Activated CD4-positive, alpha-beta memory T cell treated with anti-CD3 and anti-CD28 coated beads for 36 hours (primary cell): ENCODE measurements around the gene TMEM184C. TPM values are rescaled to one million over a fixed set of nuclear protein-coding genes. Genes with fewer than 3 reads are reported as not detected.
A peak's percentile ranks its signal among the peaks of the same experiment; 100 is the strongest.

Experiments used
- CTCF ChIA-PET: fragments of 350-600 bp; sonication (Branson Sonifier 250); formaldehyde crosslinking; loops from one replicate; lab custom pipeline; 2021; ENCODE audit warnings: antibody characterized with exemption, inconsistent platforms; lab: Charles Lee
- POLR2A ChIA-PET: fragments of 350-600 bp; sonication (Branson Sonifier 250); formaldehyde crosslinking; loops from one replicate; lab custom pipeline; 2021; ENCODE audit warnings: antibody characterized with exemption; lab: Charles Lee
- DNase-seq: peaks from one replicate; pipeline ENCODE4 v3.0.0-alpha.2; 2020
- H3K27ac Mint-ChIP-seq: one replicate; pipeline ENCODE4 v1.8.0; 2021; ENCODE audit warnings: mixed read lengths
- H3K27me3 Mint-ChIP-seq: one replicate; pipeline ENCODE4 v1.8.0; 2021; ENCODE audit warnings: mixed read lengths
- H3K36me3 Mint-ChIP-seq: one replicate; pipeline ENCODE4 v1.8.0; 2021; ENCODE audit warnings: mixed read lengths
- H3K4me1 Mint-ChIP-seq: one replicate; pipeline ENCODE4 v1.8.0; 2021; ENCODE audit warnings: low read depth, mixed read lengths
- H3K4me3 Mint-ChIP-seq: one replicate; pipeline ENCODE4 v1.8.0; 2021; ENCODE audit warnings: mild to moderate bottlenecking, mixed read lengths
- H3K9me3 Mint-ChIP-seq: one replicate; pipeline ENCODE4 v1.8.0; 2021; ENCODE audit warnings: mixed read lengths
- intact Hi-C: fragments of 100-400 bp; cut with micrococcal nuclease; formaldehyde crosslinking; loops from one replicate; pipeline ENCODE4 v1.15.1; 2023
- total RNA-seq, 2 experiments: library from RNA; stranded (reverse); gene quantifications; one replicate each; pipeline ENCODE4 v1.2.3, GENCODE V29; 2021

Gene TMEM184C
- total RNA-seq, 2 experiments from 2014 or later = 15.5 to 15.7 TPM

- no peak overlapping the region for H3K4me3 Mint-ChIP-seq
- POLR2A ChIA-PET = no interaction called here
- CTCF ChIA-PET = interaction anchor here (1.2 to 4.4 kb wide), 3 partner anchors 67 to 279 kb away, joined by 4 to 24 read pairs (median 4); no protein-coding TSS in a partner anchor
- H3K27me3 Mint-ChIP-seq = peaks cover 14% of the 10 kb centered on the region
- no peak overlapping the region for H3K27ac Mint-ChIP-seq
- no peak for DNase-seq
- no peaks in the 10 kb centered on the region for H3K36me3 Mint-ChIP-seq
- intact Hi-C loops = no loop called here
- no peaks in the 10 kb centered on the region for H3K4me1 Mint-ChIP-seq
- H3K9me3 Mint-ChIP-seq = peaks cover 8% of the 10 kb centered on the region
Measured at GRCh38 chr4:147586637-147587036, 30.6 kb upstream of the TMEM184C start.

GRCh38 chr4:147587041-147587440 lies 30.2 kb upstream of the TMEM184C start:
- ChIA-PET POLR2A (no interaction called here), CTCF (interaction anchor here (1.2 to 4.4 kb wide), 3 partner anchors 68 to 279 kb away, joined by 4 to 24 read pairs (median 4); no protein-coding TSS in a partner anchor)
- Mint-ChIP-seq H3K9me3 (peaks cover 8% of the 10 kb centered on the region), H3K27ac (no peak overlapping the region), H3K4me3 (no peak overlapping the region), H3K36me3 (no peaks in the 10 kb centered on the region), H3K27me3 (peaks cover 11% of the 10 kb centered on the region), H3K4me1 (no peaks in the 10 kb centered on the region)
- DNase-seq = no peak
- intact Hi-C loops = no loop called here

GRCh38 chr4:147589586-147589985 lies 27.6 kb upstream of the TMEM184C start:
- ChIA-PET CTCF (interaction anchor here (0.7 to 4.4 kb wide), 18 partner anchors 9 to 429 kb away, joined by 3 to 59 read pairs (median 4); partner anchors contain the start of gene TMEM184C), POLR2A (no interaction called here)
- Mint-ChIP-seq H3K27me3 (peaks cover 8% of the 10 kb centered on the region), H3K4me1 (peaks cover 2% of the 10 kb centered on the region), H3K4me3 (no peak overlapping the region), H3K36me3 (no peaks in the 10 kb centered on the region), H3K9me3 (peaks cover 6% of the 10 kb centered on the region), H3K27ac (no peak overlapping the region)
- intact Hi-C loops = no loop called here
- no peak for DNase-seq

- H3K27ac Mint-ChIP-seq = no peak overlapping the region
- peak; percentile 60 for DNase-seq
- ChIA-PET POLR2A (no interaction called here), CTCF (interaction anchor here (0.7 to 4.4 kb wide), 18 partner anchors 8 to 430 kb away, joined by 3 to 59 read pairs (median 4); partner anchors contain the start of gene TMEM184C)
- H3K27me3 Mint-ChIP-seq = peaks cover 5% of the 10 kb centered on the region
- intact Hi-C loops = loop anchor here (1.0 to 5.0 kb wide), 4 partner anchors 72 to 1248 kb away; no protein-coding TSS in a partner anchor
- H3K4me1 Mint-ChIP-seq = peaks cover 2% of the 10 kb centered on the region
- H3K9me3 Mint-ChIP-seq = peaks cover under 1% of the 10 kb centered on the region
- H3K36me3 Mint-ChIP-seq = no peaks in the 10 kb centered on the region
- H3K4me3 Mint-ChIP-seq = no peak overlapping the region
Measured at GRCh38 chr4:147590249-147590920, 26.8 kb upstream of the TMEM184C start.

- Mint-ChIP-seq H3K27me3 (peaks cover 2% of the 10 kb centered on the region), H3K9me3 (no peaks in the 10 kb centered on the region), H3K36me3 (no peaks in the 10 kb centered on the region), H3K27ac (no peak overlapping the region), H3K4me1 (peaks cover 2% of the 10 kb centered on the region), H3K4me3 (no peak overlapping the region)
- ChIA-PET CTCF (interaction anchor here (1.1 to 3.2 kb wide), 6 partner anchors 72 to 430 kb away, joined by 3 to 59 read pairs (median 12); no protein-coding TSS in a partner anchor), POLR2A (no interaction called here)
- DNase-seq = no peak
- intact Hi-C loops = loop anchor here (5.0 kb wide), 2 partner anchors 574 to 1249 kb away; no protein-coding TSS in a partner anchor
Measured at GRCh38 chr4:147591106-147591505, 26.1 kb upstream of the TMEM184C start.

GRCh38 chr4:147594107-147594506 lies 23.1 kb upstream of the TMEM184C start:
- H3K4me3 Mint-ChIP-seq = no peak overlapping the region
- ChIA-PET CTCF (interaction anchor here (1.3 to 1.8 kb wide), 2 partner anchors 75 to 273 kb away, joined by 4 to 6 read pairs; no protein-coding TSS in a partner anchor), POLR2A (no interaction called here)
- peaks cover 2% of the 10 kb centered on the region for H3K4me1 Mint-ChIP-seq
- H3K27me3 Mint-ChIP-seq = no peaks in the 10 kb centered on the region
- H3K9me3 Mint-ChIP-seq = no peaks in the 10 kb centered on the region
- intact Hi-C loops = loop anchor here (5.0 kb wide), 2 partner anchors 577 to 1252 kb away; no protein-coding TSS in a partner anchor
- H3K36me3 Mint-ChIP-seq = no peaks in the 10 kb centered on the region
- H3K27ac Mint-ChIP-seq = no peak overlapping the region
- DNase-seq = peak; percentile 15

GRCh38 chr4:147594578-147594977 lies 22.6 kb upstream of the TMEM184C start:
- H3K4me3 Mint-ChIP-seq = no peak overlapping the region
- no peaks in the 10 kb centered on the region for H3K36me3 Mint-ChIP-seq
- intact Hi-C loops = loop anchor here (5.0 kb wide), 2 partner anchors 577 to 1252 kb away; no protein-coding TSS in a partner anchor
- H3K27me3 Mint-ChIP-seq = no peaks in the 10 kb centered on the region
- ChIA-PET POLR2A (no interaction called here), CTCF (interaction anchor here (0.8 to 6.3 kb wide), 4 partner anchors 76 to 272 kb away, joined by 3 to 34 read pairs (median 5); no protein-coding TSS in a partner anchor)
- no peaks in the 10 kb centered on the region for H3K9me3 Mint-ChIP-seq
- no peak overlapping the region for H3K27ac Mint-ChIP-seq
- peaks cover 2% of the 10 kb centered on the region for H3K4me1 Mint-ChIP-seq
- no peak for DNase-seq

- H3K36me3 Mint-ChIP-seq = no peaks in the 10 kb centered on the region
- peaks cover 2% of the 10 kb centered on the region for H3K4me1 Mint-ChIP-seq
- H3K27me3 Mint-ChIP-seq = no peaks in the 10 kb centered on the region
- no peak for DNase-seq
- H3K9me3 Mint-ChIP-seq = no peaks in the 10 kb centered on the region
- POLR2A ChIA-PET = no interaction called here
- H3K4me3 Mint-ChIP-seq = no peak overlapping the region
- CTCF ChIA-PET = interaction anchor here (1.7 to 6.3 kb wide), 2 partner anchors 20 to 270 kb away, joined by 4 to 34 read pairs; partner anchors contain the start of gene TMEM184C
- intact Hi-C loops = loop anchor here (1.0 kb wide), 1 partner anchor 270 kb away; no protein-coding TSS in a partner anchor
- no peak overlapping the region for H3K27ac Mint-ChIP-seq
Measured at GRCh38 chr4:147596377-147596776, 20.8 kb upstream of the TMEM184C start.

GRCh38 chr4:147596981-147597380 lies 20.2 kb upstream of the TMEM184C start:
- Mint-ChIP-seq H3K27ac (no peak overlapping the region), H3K9me3 (no peaks in the 10 kb centered on the region), H3K27me3 (no peaks in the 10 kb centered on the region), H3K4me3 (no peak overlapping the region), H3K4me1 (peaks cover 2% of the 10 kb centered on the region), H3K36me3 (no peaks in the 10 kb centered on the region)
- intact Hi-C loops = loop anchor here (1.0 kb wide), 1 partner anchor 269 kb away; no protein-coding TSS in a partner anchor
- ChIA-PET POLR2A (no interaction called here), CTCF (interaction anchor here (1.4 to 6.3 kb wide), 3 partner anchors 20 to 273 kb away, joined by 3 to 34 read pairs (median 4); partner anchors contain the start of gene TMEM184C)
- DNase-seq = no peak

GRCh38 chr4:147597561-147597960 lies 19.6 kb upstream of the TMEM184C start:
- H3K4me3 Mint-ChIP-seq = no peak overlapping the region
- intact Hi-C loops = no loop called here
- POLR2A ChIA-PET = no interaction called here

GRCh38 chr4:147599206-147599605 lies 18.0 kb upstream of the TMEM184C start:
- H3K27me3 Mint-ChIP-seq = no peaks in the 10 kb centered on the region
- H3K27ac Mint-ChIP-seq = no peak overlapping the region
- H3K4me3 Mint-ChIP-seq = no peak overlapping the region
- DNase-seq = no peak
- no peaks in the 10 kb centered on the region for H3K9me3 Mint-ChIP-seq
- no peaks in the 10 kb centered on the region for H3K36me3 Mint-ChIP-seq
- POLR2A ChIA-PET = no interaction called here
- intact Hi-C loops = no loop called here
- peaks cover 2% of the 10 kb centered on the region for H3K4me1 Mint-ChIP-seq
- CTCF ChIA-PET = interaction anchor here (1.0 to 6.3 kb wide), 3 partner anchors 14 to 267 kb away, joined by 3 to 34 read pairs (median 3); no protein-coding TSS in a partner anchor

More at GRCh38 chr4:147597561-147597960, 19.6 kb upstream of the TMEM184C start:
- H3K9me3 Mint-ChIP-seq = no peaks in the 10 kb centered on the region
- no peaks in the 10 kb centered on the region for H3K36me3 Mint-ChIP-seq
- no peaks in the 10 kb centered on the region for H3K27me3 Mint-ChIP-seq
- CTCF ChIA-PET = interaction anchor here (0.6 to 6.3 kb wide), 5 partner anchors 8 to 272 kb away, joined by 3 to 34 read pairs (median 3); partner anchors contain the start of gene TMEM184C
- no peak overlapping the region for H3K27ac Mint-ChIP-seq
- H3K4me1 Mint-ChIP-seq = peaks cover 2% of the 10 kb centered on the region
- DNase-seq = no peak

GRCh38 chr4:147599769-147600168 lies 17.4 kb upstream of the TMEM184C start:
- H3K27me3 Mint-ChIP-seq = no peaks in the 10 kb centered on the region
- CTCF ChIA-PET = interaction anchor here (1.0 to 6.3 kb wide), 3 partner anchors 14 to 266 kb away, joined by 3 to 34 read pairs (median 3); no protein-coding TSS in a partner anchor
- H3K27ac Mint-ChIP-seq = no peak overlapping the region
- no peaks in the 10 kb centered on the region for H3K4me1 Mint-ChIP-seq
- no peaks in the 10 kb centered on the region for H3K36me3 Mint-ChIP-seq
- intact Hi-C loops = no loop called here
- POLR2A ChIA-PET = no interaction called here
- no peak for DNase-seq
- H3K9me3 Mint-ChIP-seq = no peaks in the 10 kb centered on the region
- H3K4me3 Mint-ChIP-seq = no peak overlapping the region
